ENCODE data around the gene SLC4A1. TPM values are rescaled to one million over a fixed set of nuclear protein-coding genes. Genes with fewer than 3 reads are reported as not detected.

Gene SLC4A1
- total and polyA plus RNA-seq, 2 of the 13 experiments (the other 11 are each of a cell fraction or from before 2014, with no cell fraction given): not detected

- TF ChIP-seq, protein P1, sequence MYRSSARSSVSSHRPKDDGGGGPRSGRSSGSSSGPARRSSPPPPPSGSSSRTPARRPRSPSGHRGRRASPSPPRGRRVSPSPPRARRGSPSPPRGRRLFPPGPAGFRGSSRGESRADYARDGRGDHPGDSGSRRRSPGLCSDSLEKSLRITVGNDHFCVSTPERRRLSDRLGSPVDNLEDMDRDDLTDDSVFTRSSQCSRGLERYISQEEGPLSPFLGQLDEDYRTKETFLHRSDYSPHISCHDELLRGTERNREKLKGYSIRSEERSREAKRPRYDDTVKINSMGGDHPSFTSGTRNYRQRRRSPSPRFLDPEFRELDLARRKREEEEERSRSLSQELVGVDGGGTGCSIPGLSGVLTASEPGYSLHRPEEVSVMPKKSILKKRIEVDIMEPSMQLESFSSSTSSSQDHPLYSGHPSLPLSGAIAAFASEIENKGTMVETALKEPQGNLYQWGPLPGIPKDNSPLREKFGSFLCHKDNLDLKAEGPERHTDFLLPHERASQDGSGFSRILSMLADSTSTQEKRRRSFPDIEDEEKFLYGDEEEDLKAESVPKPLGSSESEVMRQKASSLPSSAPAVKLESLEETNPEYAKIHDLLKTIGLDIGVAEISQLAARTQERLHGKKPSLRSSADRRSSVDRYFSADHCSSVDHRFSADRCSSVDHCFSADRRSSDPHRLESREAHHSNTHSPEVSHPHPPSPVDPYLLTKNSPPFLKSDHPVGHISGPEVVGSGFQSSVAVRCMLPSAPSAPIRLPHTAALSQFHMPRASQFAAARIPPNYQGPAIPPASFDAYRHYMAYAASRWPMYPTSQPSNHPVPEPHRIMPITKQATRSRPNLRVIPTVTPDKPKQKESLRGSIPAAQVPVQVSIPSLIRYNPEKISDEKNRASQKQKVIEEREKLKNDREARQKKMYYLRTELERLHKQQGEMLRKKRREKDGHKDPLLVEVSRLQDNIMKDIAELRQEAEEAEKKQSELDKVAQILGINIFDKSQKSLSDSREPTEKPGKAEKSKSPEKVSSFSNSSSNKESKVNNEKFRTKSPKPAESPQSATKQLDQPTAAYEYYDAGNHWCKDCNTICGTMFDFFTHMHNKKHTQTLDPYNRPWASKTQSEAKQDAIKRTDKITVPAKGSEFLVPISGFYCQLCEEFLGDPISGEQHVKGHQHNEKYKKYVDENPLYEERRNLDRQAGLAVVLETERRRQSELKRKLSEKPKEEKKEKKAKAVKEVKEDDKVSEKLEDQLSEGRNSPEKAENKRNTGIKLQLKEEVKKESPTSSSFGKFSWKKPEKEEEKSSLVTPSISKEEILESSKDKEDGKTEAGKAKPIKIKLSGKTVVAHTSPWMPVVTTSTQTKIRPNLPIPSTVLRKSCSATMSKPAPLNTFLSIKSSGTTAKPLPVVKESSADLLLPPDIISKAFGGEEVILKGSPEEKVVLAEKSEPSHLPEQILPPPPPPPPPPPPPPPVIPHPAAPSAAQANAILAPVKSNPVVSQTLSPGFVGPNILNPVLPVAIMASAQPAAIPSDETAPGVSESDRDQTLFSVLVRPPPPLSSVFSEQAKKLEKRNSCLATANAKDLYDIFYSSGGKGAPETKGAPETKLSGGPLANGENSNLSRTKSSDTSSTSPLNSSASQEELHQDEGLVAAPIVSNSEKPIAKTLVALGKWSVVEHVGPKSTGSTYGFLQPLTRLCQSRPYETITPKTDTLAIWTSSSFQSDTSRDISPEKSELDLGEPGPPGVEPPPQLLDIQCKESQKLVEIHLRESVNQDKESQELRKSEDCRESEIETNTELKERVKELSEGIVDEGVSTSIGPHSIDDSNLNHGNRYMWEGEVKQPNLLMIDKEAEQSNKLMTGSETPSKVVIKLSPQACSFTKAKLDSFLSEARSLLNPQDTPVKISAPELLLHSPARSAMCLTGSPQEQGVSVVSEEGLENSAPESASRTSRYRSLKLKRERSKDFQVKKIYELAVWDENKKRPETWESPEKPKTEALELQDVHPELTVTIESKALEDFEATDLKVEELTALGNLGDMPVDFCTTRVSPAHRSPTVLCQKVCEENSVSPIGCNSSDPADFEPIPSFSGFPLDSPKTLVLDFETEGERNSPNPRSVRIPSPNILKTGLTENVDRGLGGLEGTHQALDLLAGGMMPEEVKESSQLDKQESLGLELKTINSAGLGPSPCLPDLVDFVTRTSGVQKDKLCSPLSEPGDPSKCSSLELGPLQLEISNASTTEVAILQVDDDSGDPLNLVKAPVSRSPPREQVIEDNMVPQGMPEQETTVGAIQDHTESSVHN (CRISPR knock-in tag; IDR thresholded peaks at IDR 0.05): no peak
- TF ChIP-seq, protein P2, sequence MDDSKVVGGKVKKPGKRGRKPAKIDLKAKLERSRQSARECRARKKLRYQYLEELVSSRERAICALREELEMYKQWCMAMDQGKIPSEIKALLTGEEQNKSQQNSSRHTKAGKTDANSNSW (CRISPR knock-in tag; IDR thresholded peaks at IDR 0.05; ENCODE audit: borderline replicate concordance): no peak; the same call in 1 of the 2 replicates
- no peak for TF ChIP-seq FOXM1 (CRISPR knock-in tag; IDR thresholded peaks at IDR 0.05)
- no peak for TF ChIP-seq RNF2 (conservative IDR thresholded peaks at IDR 0.05; ENCODE audit: low read depth)
- TF ChIP-seq ZNF138 (CRISPR knock-in tag; IDR thresholded peaks at IDR 0.05; ENCODE audit: low read depth): no peak
- TF ChIP-seq PAF1 (CRISPR knock-in tag; IDR thresholded peaks at IDR 0.05): no peak
- peak; percentile 97 for TF ChIP-seq ZSCAN9 (CRISPR knock-in tag; IDR thresholded peaks at IDR 0.05; ENCODE audit: borderline replicate concordance)
- TF ChIP-seq ZNF34 (CRISPR knock-in tag; IDR thresholded peaks at IDR 0.05; ENCODE audit: borderline replicate concordance): no peak
- TF ChIP-seq NR3C1 (CRISPR knock-in tag; IDR thresholded peaks at IDR 0.05): no peak
- TF ChIP-seq ZNF333 (CRISPR knock-in tag; IDR thresholded peaks at IDR 0.05; ENCODE audit: borderline replicate concordance): peak; percentile 78; the same call in 1 of the 2 replicates
- peak; percentile 91; the same call in 1 of the 2 replicates for TF ChIP-seq EHMT2 (IDR thresholded peaks at IDR 0.05; ENCODE audit: borderline replicate concordance, low read depth, low read length)
- no peak; the same call in 1 of the 2 replicates for TF ChIP-seq ZNF616 (CRISPR knock-in tag; IDR thresholded peaks at IDR 0.05; ENCODE audit: low read depth)
- 0 out of 2 replicates have a peak, but pooled peaks have one; percentile 32 for TF ChIP-seq HNRNPL (IDR thresholded peaks at IDR 0.05; ENCODE audit: low read depth, low read length)
- TF ChIP-seq NFIB (CRISPR knock-in tag; IDR thresholded peaks at IDR 0.05; ENCODE audit: borderline replicate concordance): no peak
- TF ChIP-seq PRMT3 (CRISPR knock-in tag; IDR thresholded peaks at IDR 0.05; ENCODE audit: borderline replicate concordance, low read depth): no peak
- no peak for TF ChIP-seq LCORL (IDR thresholded peaks at IDR 0.05)
- peak; percentile 60 for TF ChIP-seq LCORL (CRISPR knock-in tag; IDR thresholded peaks at IDR 0.05)
- TF ChIP-seq ZNF446 (CRISPR knock-in tag; IDR thresholded peaks at IDR 0.05): no peak; the same call in 1 of the 2 replicates
- TF ChIP-seq ZNF691 (CRISPR knock-in tag; IDR thresholded peaks at IDR 0.05; ENCODE audit: borderline replicate concordance, low read depth): peak; percentile 52; the same call in 1 of the 2 replicates
- TF ChIP-seq SRF (IDR thresholded peaks at IDR 0.05; ENCODE audit: low read depth, low read length): no peak
Measured at GRCh38 chr17:44308320-44308818, 40.4 kb upstream of the SLC4A1 start, which contains the start of gene RUNDC3A (continued).
